Right kidney (tissue), 1 donor: ENCODE data around the gene IP6K1.
A peak's percentile ranks its signal among the peaks of the same experiment; 100 is the strongest.
"Not testable (repeated sequence)": the region's sequence is repeated elsewhere in the genome, so short reads cannot be mapped to it uniquely, and the experiment has no call there.

Source experiments
- DNase-seq: peaks from one replicate; pipeline ENCODE4 v3.0.0-alpha.2; 2016

IP6K1 gene

GRCh38 chr3:49712166-49712565, 74.2 kb downstream of the IP6K1 start:
- no peak for DNase-seq

- no peak for DNase-seq
Measured at GRCh38 chr3:49711489-49711888, 74.9 kb downstream of the IP6K1 start.

DNA sequence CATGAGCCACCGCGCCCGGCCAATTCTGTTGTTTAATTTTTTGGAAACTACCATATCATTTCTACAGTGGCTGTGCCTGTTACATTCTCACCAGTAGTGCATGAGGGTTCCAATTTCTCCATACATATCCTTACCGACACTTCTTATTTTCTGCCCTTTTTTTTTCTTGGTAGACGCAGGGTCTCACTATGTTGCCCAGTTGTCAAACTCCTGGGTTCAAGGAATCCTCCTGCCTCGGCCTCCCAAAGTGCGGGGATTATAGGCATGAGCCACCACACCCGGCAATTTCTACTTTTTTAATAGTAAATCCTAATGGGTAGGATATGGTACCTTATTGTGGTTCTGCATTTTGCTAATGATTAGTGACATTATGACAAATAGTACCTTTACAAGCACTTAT, 76.5 kb downstream of the IP6K1 start:
- DNase-seq: no peak

DNA sequence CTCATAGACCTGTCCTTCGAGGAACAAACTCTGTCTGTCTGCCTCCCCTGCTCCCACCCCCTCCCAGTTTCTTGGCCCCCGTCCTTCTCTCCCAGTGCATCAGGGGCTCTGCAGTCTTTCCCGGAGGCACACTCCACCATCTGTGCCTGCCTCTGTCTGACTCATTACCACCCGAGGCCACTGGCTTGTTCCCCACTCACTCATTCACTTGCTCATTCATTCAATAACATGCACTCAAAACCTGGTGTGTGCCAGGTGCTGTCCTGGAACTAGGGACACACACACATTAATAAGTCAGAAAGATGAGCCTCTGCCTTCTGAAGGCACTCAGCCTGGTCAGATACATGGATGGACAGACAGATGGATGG, 79.2 kb downstream of the IP6K1 start:
- no peak for DNase-seq

GRCh38 chr3:49706456-49707112, 79.8 kb downstream of the IP6K1 start:
- no peak for DNase-seq

DNA sequence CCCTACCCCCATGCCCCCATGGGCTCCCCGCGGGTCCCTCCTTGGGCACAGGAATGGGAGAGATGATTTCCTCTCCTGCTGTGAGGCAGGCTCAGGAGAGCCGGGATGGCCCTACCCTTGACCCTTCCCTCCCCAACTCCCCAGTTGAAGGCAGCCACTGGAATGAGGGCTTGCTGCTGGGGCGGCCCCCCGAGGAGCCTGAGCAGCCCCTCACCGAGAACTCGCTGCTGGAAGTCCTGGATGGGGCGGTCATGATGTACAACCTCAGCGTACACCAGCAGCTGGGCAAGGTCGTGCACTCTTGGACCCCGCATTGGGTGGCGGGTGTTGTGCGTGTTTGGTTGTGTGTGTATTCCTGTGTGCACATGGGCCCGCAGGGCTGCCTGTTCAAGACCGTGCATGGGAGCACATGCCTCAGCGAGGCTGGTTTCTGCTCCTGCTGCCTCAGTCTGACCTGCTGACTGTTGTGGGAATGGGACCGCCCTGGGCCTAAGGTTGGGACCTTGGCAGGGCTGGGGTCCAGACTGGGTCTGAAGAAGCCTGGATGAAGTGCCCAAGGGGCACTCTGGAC, 80.9 kb downstream of the IP6K1 start:
- no peak for DNase-seq

DNA sequence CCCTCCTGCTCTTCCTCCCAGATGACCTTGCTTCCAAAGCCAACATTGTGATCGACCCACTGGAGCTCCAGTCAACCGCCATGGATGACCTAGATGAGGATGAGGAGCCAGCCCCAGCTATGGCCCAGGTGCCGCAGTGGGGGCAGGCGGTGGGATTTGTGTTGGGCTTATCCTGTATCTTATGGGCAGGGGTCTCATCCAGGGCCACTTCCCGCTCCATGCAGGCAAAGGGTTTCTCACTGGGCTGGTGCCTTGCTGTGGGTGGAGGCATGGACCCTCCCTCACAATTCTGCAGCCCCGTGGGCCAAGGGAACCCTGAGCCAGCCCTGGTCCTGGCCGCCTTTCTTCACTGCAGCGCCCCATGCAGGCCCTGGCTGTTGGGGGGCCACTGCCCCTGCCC, 81.7 kb downstream of the IP6K1 start:
- DNase-seq: no peak

DNA sequence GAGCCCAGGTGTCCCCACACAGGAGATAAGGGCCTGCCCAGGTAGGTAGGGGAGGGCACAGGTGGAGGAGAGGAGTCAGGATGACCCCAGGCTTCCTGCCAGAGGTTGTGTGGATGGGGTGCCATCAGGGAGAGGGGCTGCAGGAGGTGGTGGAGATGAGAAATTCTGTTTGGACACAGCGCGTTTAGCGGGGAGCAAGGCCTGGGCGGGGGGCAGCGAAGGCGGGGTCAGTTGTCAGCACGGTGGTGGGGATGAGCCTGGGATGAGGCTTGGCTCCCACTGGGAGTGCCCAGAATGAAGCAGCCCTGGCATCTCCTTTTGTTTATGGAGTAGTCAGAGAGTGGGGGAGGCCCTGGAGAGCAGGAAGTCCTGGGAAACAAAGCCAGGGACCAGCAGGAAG, 82.4 kb downstream of the IP6K1 start:
- no peak for DNase-seq

DNA sequence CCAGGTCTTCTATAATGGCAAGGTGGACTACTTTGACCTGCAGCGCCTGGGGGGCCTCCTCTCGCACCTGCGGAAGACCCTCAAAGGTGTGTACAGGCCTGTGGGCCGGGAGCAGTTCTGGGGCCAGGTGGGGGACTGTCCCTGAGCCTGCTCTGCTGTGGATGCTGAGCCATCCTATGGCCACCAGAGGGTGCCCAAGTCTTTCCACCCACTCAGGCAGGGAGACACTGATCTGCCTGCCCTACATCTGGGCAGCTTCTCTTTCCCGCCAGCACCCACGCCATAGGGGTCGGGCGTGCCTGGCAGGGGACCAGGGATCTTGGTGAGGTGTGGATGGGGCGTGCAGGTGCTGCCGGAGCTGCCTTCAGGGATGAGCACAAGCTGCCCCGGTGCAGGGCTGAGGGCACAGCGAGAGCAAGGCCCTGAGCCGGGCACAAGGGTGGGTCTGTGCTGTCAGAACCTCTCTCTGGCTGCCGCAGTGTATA, 82.9 kb downstream of the IP6K1 start:
- DNase-seq: peak; percentile 37

- DNase-seq: no peak
Measured at GRCh38 chr3:49702672-49703071, 83.7 kb downstream of the IP6K1 start.

DNA sequence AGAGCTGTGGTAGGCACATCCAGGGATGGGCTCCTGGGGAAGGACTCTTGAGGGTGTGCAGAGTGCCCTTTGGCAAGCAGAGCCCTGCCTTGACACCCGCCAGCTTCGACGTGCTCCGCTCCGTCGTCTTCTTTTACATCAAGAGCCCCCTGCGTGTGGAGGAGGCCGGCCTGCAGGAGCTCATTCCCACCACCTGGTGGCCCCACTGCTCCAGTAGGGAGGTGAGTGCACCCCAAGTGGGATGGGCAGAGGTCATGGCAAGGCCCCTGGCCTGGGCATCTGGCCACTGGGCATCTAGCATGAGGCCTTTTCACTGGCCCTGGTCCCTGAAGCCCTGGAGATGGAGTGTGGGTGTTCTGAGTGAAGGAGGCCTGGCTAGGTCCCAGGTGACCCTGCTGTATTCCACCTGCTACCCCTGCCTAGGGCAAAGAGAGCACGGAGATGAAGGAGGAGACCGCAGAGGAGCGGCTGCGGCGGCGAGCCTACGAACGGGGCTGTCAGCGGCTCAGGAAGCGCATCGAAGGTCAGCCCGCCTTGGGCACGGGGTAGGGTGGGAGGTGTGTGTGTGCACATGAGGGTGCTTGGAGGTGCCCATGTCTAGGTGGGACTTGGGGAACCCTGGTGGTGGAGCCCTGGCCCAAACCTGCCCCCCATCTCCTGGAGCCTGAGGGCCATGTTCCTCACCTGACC, 84.8 kb downstream of the IP6K1 start:
- no peak for DNase-seq

DNA sequence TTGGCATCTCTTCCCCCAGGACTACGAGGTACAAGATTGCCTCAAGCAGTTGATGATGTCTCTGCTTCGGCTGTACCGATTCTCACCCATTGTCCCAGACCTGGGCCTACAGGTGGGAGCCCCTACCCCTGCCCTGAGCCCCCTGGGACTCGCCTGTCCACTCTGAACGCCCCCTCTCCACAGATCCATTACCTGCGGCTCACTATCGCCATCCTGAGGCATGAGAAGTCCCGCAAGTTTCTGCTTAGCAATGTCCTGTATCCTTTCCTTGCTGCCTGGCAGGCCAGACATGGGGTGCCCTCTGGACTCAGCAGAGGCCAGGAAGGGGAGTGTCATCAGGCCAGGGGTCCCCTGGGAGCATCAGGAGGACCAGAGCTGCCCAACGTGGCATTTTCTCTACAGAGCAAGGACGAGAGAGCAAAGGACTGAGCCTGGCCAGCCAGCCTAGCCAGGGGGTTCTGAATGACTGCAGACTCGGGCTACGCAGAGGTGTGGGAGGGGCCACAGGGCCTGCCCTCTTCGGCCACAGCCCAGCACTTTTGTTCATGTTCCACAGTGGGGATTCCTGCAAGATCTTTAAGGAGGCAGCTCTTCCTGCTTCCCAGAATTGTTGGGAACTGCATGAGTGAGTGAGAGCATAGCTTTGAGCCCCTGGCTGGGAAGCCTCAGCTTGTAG, 85.8 kb downstream of the IP6K1 start:
- no peak for DNase-seq

- no peak for DNase-seq
Measured at GRCh38 chr3:49700014-49700413, 86.3 kb downstream of the IP6K1 start.

DNA sequence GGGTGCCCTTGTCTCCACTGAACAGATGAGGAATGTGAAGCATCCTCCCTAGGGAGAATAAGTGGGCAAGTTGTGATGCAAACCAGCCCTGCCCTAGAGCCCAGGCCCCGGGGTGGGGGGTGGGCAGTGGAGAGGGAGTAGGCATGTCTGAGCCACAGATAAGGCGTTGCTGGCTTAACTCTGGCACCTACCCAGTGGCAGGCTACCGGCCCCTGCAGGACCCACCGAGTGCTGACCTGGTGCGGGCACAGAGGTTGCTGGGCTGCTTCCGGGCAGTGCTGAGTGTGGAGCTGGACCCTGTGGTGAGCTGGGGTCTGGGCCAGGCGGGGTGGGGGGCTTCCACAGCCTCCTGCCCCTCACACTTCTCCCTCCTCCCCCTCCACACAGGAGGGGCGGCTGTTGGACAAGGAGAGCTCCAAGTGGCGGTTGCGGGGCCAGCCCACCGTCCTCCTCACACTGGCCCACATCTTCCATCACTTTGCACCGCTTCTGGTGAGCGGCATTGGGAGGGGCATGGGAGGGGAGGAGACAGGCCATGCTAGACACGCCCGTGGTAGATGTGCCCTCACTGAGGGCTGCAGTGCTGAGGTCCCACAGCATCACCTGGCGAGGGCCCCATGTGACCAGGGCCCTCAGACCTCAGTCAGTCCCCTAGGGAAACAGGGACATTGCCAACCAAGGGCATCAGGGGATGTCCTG, 86.9 kb downstream of the IP6K1 start:
- DNase-seq: no peak

DNA sequence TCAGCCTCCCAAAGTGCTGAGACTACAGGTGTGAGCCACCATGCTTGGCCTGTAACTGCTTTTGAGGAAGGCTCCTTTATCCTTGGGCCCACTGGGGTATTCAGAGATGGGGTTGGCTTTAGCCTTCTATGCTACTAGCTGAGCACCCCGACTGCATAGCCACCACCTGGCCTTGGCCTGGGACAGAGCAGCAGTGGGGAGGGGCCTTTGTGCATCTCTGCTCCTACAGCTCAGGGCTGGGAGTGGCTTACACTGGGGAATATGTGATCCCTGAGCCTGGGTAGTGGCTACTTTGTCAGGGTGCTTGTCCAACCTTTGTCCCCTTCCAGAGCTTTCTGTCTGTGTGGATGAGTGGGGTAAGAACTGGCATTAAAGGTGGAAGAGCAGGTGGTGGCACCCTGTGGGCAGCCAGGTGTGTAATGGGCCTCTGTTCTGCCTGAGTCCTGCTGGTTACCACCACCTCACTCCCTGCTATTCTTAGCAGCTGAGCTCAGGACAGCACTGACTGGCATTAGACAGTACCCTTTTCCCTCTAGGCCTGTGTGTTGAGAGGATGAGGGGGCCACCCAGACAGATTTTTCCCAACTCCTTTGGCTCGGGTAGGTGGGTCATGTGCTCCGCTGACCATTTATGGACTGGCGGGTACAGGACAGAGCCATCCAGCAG, 90.9 kb downstream of the IP6K1 start:
- DNase-seq: not testable (repeated sequence)

- not testable (repeated sequence) for DNase-seq
Measured at GRCh38 chr3:49694409-49695070, 91.8 kb downstream of the IP6K1 start.

DNA sequence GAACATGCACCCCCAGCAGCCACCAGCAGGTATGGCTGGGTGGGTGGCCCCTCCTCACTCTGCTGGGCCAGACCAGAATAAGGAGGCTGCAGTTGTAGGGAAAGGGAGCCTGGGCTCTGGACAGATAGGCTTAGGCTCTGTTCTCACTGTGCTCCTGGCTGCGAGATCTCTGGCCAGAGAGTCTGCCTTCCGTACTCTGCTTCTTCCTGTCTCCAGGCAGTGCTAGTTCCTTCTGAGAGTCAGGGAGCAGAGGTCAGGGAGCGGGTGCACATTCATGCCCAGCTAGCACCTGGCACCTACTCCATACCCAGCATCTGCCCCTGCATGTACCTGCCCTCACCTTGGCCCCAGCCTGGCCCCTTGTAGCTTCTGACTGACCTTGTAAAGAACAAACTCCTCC, 94.9 kb downstream of the IP6K1 start:
- DNase-seq: not testable (repeated sequence)

- not testable (repeated sequence) for DNase-seq
Measured at GRCh38 chr3:49690856-49691255, 95.5 kb downstream of the IP6K1 start.

DNA sequence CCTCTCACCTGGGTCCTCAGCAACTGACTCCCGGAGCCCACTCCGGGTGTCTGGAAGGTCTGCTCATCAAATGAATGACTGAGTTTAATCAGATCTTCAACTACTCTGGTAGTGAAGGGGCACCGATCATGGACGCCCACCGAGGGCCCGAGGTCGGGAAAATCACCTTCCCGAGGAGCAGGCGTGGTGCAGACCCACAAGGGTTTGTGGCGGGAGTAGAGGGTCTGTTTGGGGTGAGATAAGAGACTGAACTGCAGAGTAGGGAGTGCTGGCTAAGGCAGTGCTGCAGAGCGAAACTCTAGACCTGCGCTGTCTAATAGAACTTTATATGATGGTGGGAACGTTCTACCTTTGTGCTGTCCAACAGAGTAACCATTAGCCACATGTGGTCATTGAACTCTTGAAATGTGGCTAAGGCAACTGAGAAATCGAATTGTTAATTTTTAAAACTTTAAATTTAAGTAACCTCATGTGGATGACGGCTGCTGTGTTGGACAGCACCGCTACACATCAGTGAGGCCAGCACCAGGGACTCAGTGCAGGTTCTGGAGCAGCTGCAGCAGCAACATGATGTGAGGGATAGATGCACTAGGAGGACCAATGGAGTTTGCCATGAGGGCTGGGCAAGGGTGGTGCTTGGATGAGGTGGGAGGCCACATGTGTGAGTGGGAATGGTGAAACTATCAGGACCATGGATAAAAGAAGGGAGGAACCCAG, 96.3 kb downstream of the IP6K1 start:
- not testable (repeated sequence) for DNase-seq

DNA sequence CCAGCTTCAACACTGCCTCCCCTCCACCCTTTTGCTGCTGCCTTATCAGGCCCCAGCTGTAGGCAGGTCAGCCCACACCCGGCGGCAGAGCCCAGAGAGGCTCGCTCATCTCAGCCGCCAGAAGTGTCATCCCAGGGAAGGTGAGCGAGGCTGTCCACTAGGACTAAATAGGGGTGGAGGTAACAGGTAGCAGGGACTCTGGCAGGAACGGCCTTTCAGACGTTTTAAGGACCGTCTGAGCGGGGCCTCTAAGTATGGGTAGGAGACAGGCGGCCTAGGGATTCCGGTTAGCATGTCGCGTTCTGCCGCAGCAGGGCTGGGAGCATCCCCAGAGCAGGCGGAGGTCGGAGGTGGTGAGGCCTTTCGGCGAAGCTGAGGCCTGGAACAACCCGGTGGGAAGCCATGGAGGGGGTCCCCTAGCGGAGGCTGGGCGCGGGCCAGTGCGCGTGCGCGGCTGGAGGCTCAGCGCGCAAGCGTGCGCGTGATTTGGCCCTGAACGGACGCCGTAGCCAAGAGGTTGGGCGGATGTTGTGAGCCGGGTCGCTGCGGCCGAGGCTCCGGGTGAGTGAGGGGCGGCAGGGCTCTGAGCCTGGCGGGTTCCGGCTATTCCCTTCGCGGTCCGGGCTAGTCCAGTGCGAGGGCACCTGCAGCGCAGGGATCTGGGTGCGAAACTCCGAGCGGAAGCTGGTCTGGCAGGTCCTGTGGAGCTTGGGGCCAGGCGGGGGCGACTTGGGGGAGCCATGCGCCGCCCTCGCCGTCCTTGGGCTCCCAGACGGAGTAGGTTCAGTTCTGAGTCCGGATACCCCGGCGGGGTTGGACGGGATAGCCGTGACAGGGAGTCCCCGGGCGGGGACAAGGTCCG, 97.1 kb downstream of the IP6K1 start, which contains the start of the genes MST1 and RNF123:
MST1 (minus strand) TSS at position 429 of the 862 bp plus-strand sequence. CDS start 783 bp downstream, outside the sequence.
RNF123 (plus strand) TSS at position 512 of the 862 bp plus-strand sequence. CDS start 1,609 bp downstream, outside the sequence.
- DNase-seq: peak; percentile 90
